Mucosa of descending colon (tissue), 3 donors: ENCODE results near the gene RXRA. TPM values are rescaled to one million over a fixed set of nuclear protein-coding genes. Genes with fewer than 3 reads are reported as not detected.

Source experiments
- ATAC-seq: fragments of 200-7000 bp; cut with Tn5 transposase; one replicate; pipeline ENCODE4 v1.9.1; 2020; ENCODE audit warnings: mild to moderate bottlenecking, moderate library complexity
- DNase-seq, 3 donors: peaks; one replicate each; pipeline ENCODE4 v3.0.0-alpha.2; 2020
- H3K36me3 ChIP-seq: fragments of 200-600 bp; one replicate; pipeline ENCODE4 v1.8.0; 2021; ENCODE audit warnings: low read depth, mild to moderate bottlenecking
- H3K4me1 ChIP-seq: fragments of 200-600 bp; one replicate; pipeline ENCODE4 v1.8.0; 2021; ENCODE audit warnings: low read depth, mild to moderate bottlenecking
- H3K4me3 ChIP-seq: fragments of 200-600 bp; one replicate; pipeline ENCODE4 v1.8.0; 2021; ENCODE audit warnings: mild to moderate bottlenecking
- H3K9me3 ChIP-seq: fragments of 200-600 bp; one replicate; pipeline ENCODE4 v1.8.0; 2021; ENCODE audit warnings: mild to moderate bottlenecking
- intact Hi-C, 2 donors: fragments of 100-400 bp; cut with DNase I in 1 of 2; cut with micrococcal nuclease in 1 of 2; formaldehyde crosslinking; loops; one replicate each; pipeline versions ENCODE4 v1.11.0 to v1.11.1; 2022; cut with DNase I, micrococcal nuclease
- total RNA-seq, 3 donors: library from RNA; stranded (reverse); fragmentation: NEBNext Ultra II Directional in 2 of 3; extraction: Animal tissue kit (Norgen Biotek cat#: 25700) in 2 of 3; gene quantifications; one replicate each; pipeline versions ENCODE4 v1.2.1 to v1.2.4, GENCODE V29; 2021 to 2023
- TF ChIP-seq, protein P1 (sequence below): fragments of 200-600 bp; IDR thresholded peaks from one replicate; pipeline ENCODE4 v1.8.0; 2022; ENCODE audit warnings: antibody characterized with exemption, mild to moderate bottlenecking
- donor health status: DM: no; HTN: no; CAD: no; lungs with moderate emphysema.
- donor health status: DM: no; HTN: no; CAD: no.
- donor health status: DM: no; HTN: yes; CAD: no.

RXRA gene
- total RNA-seq, 3 donors from 2014 or later, result 75.2 to 101 (median 85.3) TPM

DNA sequence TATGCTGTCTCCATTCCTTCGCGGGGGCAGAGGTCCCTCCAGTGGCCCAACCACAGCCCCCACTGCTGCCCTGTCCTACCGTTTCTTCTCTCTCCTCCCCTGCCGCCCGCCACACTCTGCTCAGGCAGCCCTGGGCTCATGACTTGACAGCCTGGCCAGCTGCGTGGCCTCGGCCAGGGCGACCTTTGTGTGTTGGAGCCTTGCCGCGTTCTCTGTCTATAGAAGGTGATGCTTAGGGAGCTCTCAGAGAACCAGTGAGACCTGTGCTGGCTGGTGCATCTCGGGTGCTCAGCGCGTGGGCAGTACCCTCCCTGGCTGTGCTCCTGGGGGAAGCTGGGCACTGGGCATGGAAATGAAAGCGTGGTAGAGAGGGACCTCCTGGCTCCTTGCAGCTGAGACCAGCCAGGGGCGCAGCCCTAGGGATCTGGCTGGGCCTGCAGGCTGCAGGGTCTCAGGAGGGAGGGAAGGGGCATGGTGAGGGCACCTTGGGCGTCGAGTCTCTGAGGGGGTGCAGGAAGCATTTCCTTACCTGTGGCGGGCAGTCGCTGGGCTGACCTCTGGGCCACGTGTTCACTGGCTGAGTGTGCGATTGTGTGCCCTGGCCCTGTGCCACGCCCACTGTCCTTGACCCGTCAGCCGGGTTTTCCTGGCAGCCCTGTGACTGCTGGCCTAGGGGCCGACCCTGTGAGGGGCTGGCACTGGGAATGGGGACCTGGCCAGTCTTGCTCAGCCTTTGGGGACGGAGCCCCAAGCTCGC, 50.3 kb downstream of the RXRA start:
- H3K4me1 ChIP-seq, result peaks cover 82% of the 10 kb centered on the region
- no peaks in the 10 kb centered on the region for H3K36me3 ChIP-seq
- H3K9me3 ChIP-seq, result no peaks in the 10 kb centered on the region
- TF ChIP-seq, protein P1, sequence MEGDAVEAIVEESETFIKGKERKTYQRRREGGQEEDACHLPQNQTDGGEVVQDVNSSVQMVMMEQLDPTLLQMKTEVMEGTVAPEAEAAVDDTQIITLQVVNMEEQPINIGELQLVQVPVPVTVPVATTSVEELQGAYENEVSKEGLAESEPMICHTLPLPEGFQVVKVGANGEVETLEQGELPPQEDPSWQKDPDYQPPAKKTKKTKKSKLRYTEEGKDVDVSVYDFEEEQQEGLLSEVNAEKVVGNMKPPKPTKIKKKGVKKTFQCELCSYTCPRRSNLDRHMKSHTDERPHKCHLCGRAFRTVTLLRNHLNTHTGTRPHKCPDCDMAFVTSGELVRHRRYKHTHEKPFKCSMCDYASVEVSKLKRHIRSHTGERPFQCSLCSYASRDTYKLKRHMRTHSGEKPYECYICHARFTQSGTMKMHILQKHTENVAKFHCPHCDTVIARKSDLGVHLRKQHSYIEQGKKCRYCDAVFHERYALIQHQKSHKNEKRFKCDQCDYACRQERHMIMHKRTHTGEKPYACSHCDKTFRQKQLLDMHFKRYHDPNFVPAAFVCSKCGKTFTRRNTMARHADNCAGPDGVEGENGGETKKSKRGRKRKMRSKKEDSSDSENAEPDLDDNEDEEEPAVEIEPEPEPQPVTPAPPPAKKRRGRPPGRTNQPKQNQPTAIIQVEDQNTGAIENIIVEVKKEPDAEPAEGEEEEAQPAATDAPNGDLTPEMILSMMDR, result no peak
- no peak overlapping the region for H3K4me3 ChIP-seq
- ATAC-seq, result no peak
- no peak for DNase-seq
- intact Hi-C loops, result no loop called here

DNA sequence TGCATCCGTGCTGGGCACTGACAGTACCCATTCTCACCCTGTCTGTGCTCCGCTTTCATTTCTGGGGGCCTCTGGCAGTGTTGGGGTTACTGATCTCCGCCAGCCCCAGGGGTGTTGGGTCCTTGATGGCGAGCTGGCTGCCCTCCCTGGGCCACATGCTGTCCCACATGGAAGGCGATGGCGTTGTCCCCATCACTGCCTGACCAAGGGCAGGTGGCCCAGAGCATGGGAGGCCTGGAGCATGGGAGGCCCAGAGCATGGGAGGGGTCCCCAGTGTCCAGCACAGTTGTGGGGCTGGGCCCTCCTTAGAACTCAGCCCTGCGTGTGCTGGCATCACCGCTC, 50.9 kb downstream of the RXRA start:
- no peak for ATAC-seq
- H3K36me3 ChIP-seq, result no peaks in the 10 kb centered on the region
- TF ChIP-seq, protein P1, result no peak

DNA sequence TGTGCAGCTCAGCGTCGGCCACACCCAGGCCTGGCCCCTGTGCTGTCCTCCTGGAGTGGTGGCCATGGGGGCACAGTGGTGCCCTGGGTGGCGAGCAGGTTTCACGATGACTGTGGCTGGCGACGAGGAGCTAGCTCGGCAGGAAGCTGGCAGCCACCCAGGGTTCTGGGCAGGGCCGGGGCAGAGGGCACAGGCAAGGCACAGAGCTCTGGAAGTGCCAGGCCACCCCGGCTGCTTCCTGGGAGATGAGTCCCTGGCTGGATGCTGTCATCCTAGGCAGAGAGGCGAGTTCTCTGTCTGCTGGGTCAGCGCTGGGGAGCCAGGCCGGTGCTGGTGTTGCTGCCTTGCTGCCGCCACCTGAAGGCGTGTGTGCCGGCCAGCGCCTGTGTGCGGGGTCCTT, 51.7 kb downstream of the RXRA start:
- intact Hi-C loops, result no loop called here
- Histone ChIP-seq H3K9me3 (no peaks in the 10 kb centered on the region), H3K4me3 (no peak overlapping the region), H3K4me1 (peaks cover 83% of the 10 kb centered on the region), H3K36me3 (no peaks in the 10 kb centered on the region)
- TF ChIP-seq, protein P1, result no peak
- peak; percentile 94 to 95 (median 95) for DNase-seq
- peak; percentile 79 for ATAC-seq

More for the DNA sequence above, 50.9 kb downstream of the RXRA start:
- Histone ChIP-seq H3K4me3 (no peak overlapping the region), H3K4me1 (peaks cover 83% of the 10 kb centered on the region), H3K9me3 (no peaks in the 10 kb centered on the region)
- DNase-seq, result no peak
- intact Hi-C loops, result no loop called here

DNA sequence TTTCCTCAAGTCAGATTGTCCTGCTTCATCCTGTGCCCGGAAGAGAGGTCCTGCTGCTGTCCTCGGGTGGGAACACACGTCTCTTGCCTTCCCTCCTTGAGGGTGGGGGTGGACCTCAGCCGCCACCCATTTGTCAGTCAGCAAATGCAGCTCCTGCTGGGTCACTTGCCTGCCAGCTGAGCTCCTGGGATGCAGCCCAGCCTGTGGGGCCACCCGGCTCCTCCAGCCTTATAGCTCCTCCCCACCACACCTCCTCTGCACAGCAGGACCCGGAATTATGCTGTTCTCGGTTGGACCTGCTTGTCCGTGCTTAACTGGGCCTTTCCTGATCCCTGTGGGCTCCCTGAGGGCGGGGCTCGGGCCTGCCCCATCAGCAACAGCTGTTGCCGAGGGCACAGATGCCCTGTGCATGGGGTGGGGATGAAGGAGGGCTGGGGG, 52.7 kb downstream of the RXRA start:
- H3K4me3 ChIP-seq, result no peak overlapping the region
- ATAC-seq (peak; percentile 58), DNase-seq (peak; percentile 67 to 83 (median 75))
- no peaks in the 10 kb centered on the region for H3K36me3 ChIP-seq
- peaks cover 83% of the 10 kb centered on the region for H3K4me1 ChIP-seq
- TF ChIP-seq, protein P1, result no peak
- no peaks in the 10 kb centered on the region for H3K9me3 ChIP-seq
- intact Hi-C loops, result no loop called here

DNA sequence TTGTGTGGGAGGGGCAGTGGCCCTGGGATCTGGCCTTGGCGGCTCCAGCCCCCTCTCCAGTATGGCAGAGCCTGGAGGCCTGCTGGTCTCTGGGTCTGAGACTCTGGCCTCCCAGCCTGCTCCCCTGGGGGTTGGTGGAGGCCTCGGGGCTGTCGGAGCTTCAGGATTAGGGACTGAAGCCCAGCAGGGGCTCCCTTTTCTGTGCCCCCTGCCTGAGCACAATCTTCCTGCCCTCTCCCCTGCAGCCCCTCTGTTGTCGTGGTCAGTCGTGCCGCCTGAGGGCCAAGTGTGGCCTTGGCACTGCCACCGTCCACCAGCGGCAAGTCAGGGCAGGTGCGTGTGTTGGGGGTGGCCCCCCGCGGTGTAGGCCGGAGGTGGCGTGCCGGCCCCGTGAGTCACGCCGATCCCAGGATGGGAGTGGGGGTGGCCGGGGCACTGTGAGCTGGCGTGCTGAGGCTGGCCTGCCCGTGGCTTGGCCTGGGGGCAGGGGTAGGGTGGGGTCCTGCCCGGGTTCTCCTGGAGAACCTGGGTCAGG, 53.6 kb downstream of the RXRA start:
- H3K9me3 ChIP-seq, result no peaks in the 10 kb centered on the region
- intact Hi-C loops, result no loop called here
- H3K4me1 ChIP-seq, result peaks cover 81% of the 10 kb centered on the region
- no peak for ATAC-seq
- H3K4me3 ChIP-seq, result no peak overlapping the region
- no peaks in the 10 kb centered on the region for H3K36me3 ChIP-seq
- TF ChIP-seq, protein P1, result no peak
- DNase-seq, result no peak
